SU-DHL-6 (cell line): ENCODE measurements around the gene EPHA3.

ENCODE experiments used
- H2AFZ ChIP-seq: fragments of 200-600 bp; sonication (generic); 2 replicates; pipeline ENCODE4 v1.6.1; 2014; ENCODE audit warnings: low read depth, mild to moderate bottlenecking, moderate library complexity, mixed read lengths, antibody characterized with exemption, low read length; ENCODE audit not compliant: severe bottlenecking
- H3F3A ChIP-seq: fragments of 200-600 bp; shearing (Covaris generic); 2 replicates; pipeline ENCODE4 v1.6.0; 2016; ENCODE audit warnings: antibody characterized with exemption, mild to moderate bottlenecking; ENCODE audit not compliant: insufficient read depth
- H3K27ac ChIP-seq: fragments of 200-600 bp; sonication (generic); 2 replicates; pipeline ENCODE4 v1.5.1; 2016; ENCODE audit warnings: low read depth, mild to moderate bottlenecking, low read length, moderate library complexity, mixed read lengths
- H3K27me3 ChIP-seq: fragments of 200-600 bp; sonication (generic), shearing (Covaris generic); 2 replicates; pipeline ENCODE4 v1.6.0; 2014; ENCODE audit warnings: mild to moderate bottlenecking, low read length
- H3K36me3 ChIP-seq: fragments of 200-600 bp; sonication (generic); 2 replicates; pipeline ENCODE4 v1.6.1; 2014; ENCODE audit warnings: mild to moderate bottlenecking, low read length, mixed read lengths
- H3K4me2 ChIP-seq: fragments of 300-600, 200-600 bp; shearing (Covaris generic), sonication (generic); 2 replicates; pipeline ENCODE4 v1.6.0; 2014; ENCODE audit warnings: low read length, low read depth, mild to moderate bottlenecking; ENCODE audit not compliant: poor library complexity, severe bottlenecking
- H3K4me3 ChIP-seq: fragments of 200-600 bp; sonication (generic); 2 replicates; pipeline ENCODE4 v1.5.1; 2014; ENCODE audit warnings: antibody characterized with exemption, low read length, mild to moderate bottlenecking, mixed read lengths; ENCODE audit not compliant: insufficient read depth, poor library complexity, severe bottlenecking
- H3K79me2 ChIP-seq: fragments of 200-600 bp; sonication (generic); 2 replicates; pipeline ENCODE4 v1.6.1; 2014; ENCODE audit warnings: mild to moderate bottlenecking, low read length, moderate library complexity; ENCODE audit not compliant: insufficient read depth
- H3K9ac ChIP-seq: fragments of 200-600 bp; sonication (generic); 2 replicates; pipeline ENCODE4 v1.7.0; 2014; ENCODE audit warnings: mild to moderate bottlenecking, low read length
- H3K9me2 ChIP-seq: fragments of 200-600 bp; sonication (generic); replicated peaks from 2 replicates; pipeline ENCODE4 v1.6.1; 2014; ENCODE audit warnings: low read length; ENCODE audit not compliant: insufficient read depth
- H3K9me3 ChIP-seq: fragments of 200-600 bp; sonication (generic); 2 replicates; pipeline ENCODE4 v1.6.1; 2014; ENCODE audit warnings: low read length, mixed read lengths; ENCODE audit not compliant: insufficient read depth
- H4K20me1 ChIP-seq: fragments of 200-600 bp; sonication (generic); 2 replicates; pipeline ENCODE4 v1.6.1; 2014; ENCODE audit warnings: low read depth, mild to moderate bottlenecking, antibody characterized with exemption, low read length, moderate library complexity, mixed read lengths
- CTCF ChIP-seq: fragments of 200-600 bp; sonication (generic); IDR thresholded peaks from one replicate; pipeline ENCODE4 v1.5.1; 2017; ENCODE audit warnings: antibody characterized with exemption, mild to moderate bottlenecking, low read length, moderate library complexity; ENCODE audit not compliant: insufficient read depth, poor library complexity, severe bottlenecking
- EZH2phosphoT487 ChIP-seq: fragments of 200-600 bp; sonication (generic), shearing (Covaris generic); conservative IDR thresholded peaks from 2 replicates; pipeline ENCODE4 v1.6.1; 2018; ENCODE audit warnings: mild to moderate bottlenecking, antibody characterized with exemption, low read length, moderate library complexity, mixed read lengths

EPHA3 gene

GRCh38 chr3:89252860-89253259, 145.4 kb downstream of the EPHA3 start:
- Histone ChIP-seq H3K27ac (no peak overlapping the region), H4K20me1 (no peaks in the 10 kb centered on the region), H3K9me2 (no peaks in the 10 kb centered on the region), H3K4me2 (no peak overlapping the region), H3K27me3 (no peaks in the 10 kb centered on the region), H3K36me3 (no peaks in the 10 kb centered on the region), H3K79me2 (no peaks in the 10 kb centered on the region), H2AFZ (no peak overlapping the region), H3K9me3 (no peaks in the 10 kb centered on the region), H3K4me3 (no peak overlapping the region), H3K9ac (no peak overlapping the region), H3F3A (no peaks in the 10 kb centered on the region)
- no peak for TF ChIP-seq EZH2phosphoT487
- TF ChIP-seq CTCF: no peak

- Histone ChIP-seq H3K4me2 (no peak overlapping the region), H3K4me3 (no peak overlapping the region), H3K79me2 (no peaks in the 10 kb centered on the region), H3K27ac (no peak overlapping the region), H3F3A (no peaks in the 10 kb centered on the region), H2AFZ (no peak overlapping the region), H3K27me3 (no peaks in the 10 kb centered on the region), H3K36me3 (no peaks in the 10 kb centered on the region), H4K20me1 (no peaks in the 10 kb centered on the region), H3K9me3 (no peaks in the 10 kb centered on the region), H3K9me2 (no peaks in the 10 kb centered on the region), H3K9ac (no peak overlapping the region)
- TF ChIP-seq EZH2phosphoT487 (no peak), CTCF (no peak)
Measured at GRCh38 chr3:89256395-89256794, 149.0 kb downstream of the EPHA3 start.

- H3K9me2 ChIP-seq: no peaks in the 10 kb centered on the region
- no peaks in the 10 kb centered on the region for H3K27me3 ChIP-seq
- H3K9me3 ChIP-seq: no peaks in the 10 kb centered on the region
- no peak overlapping the region for H3K4me3 ChIP-seq
- H3K4me2 ChIP-seq: no peak overlapping the region
- no peak overlapping the region for H3K9ac ChIP-seq
- H3F3A ChIP-seq: no peaks in the 10 kb centered on the region
- H2AFZ ChIP-seq: no peak overlapping the region
- H3K79me2 ChIP-seq: no peaks in the 10 kb centered on the region
- H4K20me1 ChIP-seq: no peaks in the 10 kb centered on the region
- TF ChIP-seq CTCF (no peak), EZH2phosphoT487 (no peak)
- no peak overlapping the region for H3K27ac ChIP-seq
- H3K36me3 ChIP-seq: no peaks in the 10 kb centered on the region
Measured at GRCh38 chr3:89256882-89257281, 149.5 kb downstream of the EPHA3 start.

- TF ChIP-seq CTCF: no peak
- TF ChIP-seq EZH2phosphoT487: no peak
- H4K20me1 ChIP-seq: no peaks in the 10 kb centered on the region
- H3K9me2 ChIP-seq: no peaks in the 10 kb centered on the region
- no peak overlapping the region for H3K4me3 ChIP-seq
- no peak overlapping the region for H3K27ac ChIP-seq
- no peak overlapping the region for H2AFZ ChIP-seq
- no peaks in the 10 kb centered on the region for H3K9me3 ChIP-seq
- H3K27me3 ChIP-seq: no peaks in the 10 kb centered on the region
- no peaks in the 10 kb centered on the region for H3F3A ChIP-seq
- H3K36me3 ChIP-seq: no peaks in the 10 kb centered on the region
- no peak overlapping the region for H3K9ac ChIP-seq
- H3K79me2 ChIP-seq: no peaks in the 10 kb centered on the region
- H3K4me2 ChIP-seq: no peak overlapping the region
Measured at GRCh38 chr3:89260721-89261120, 153.3 kb downstream of the EPHA3 start.
